Body of pancreas (tissue), 4 donors: ENCODE data around the gene ATXN7.

Experiments
- CTCF ChIP-seq, 7 experiments: fragments of 450-650 bp in 4 of 7; fragments of 200-600 bp in 3 of 7; sonication (generic) in 3 of 7; IDR thresholded peaks; one replicate each; pipeline ENCODE4 v1.5.1; 2016 to 2019; ENCODE audit warnings: antibody characterized with exemption in 7 of 7
- POLR2A ChIP-seq, 3 donors: fragments of 450-650 bp; IDR thresholded peaks; one replicate each; pipeline ENCODE4 v1.6.1; 2016; ENCODE audit warnings: antibody characterized with exemption in 3 of 3, mild to moderate bottlenecking in 2 of 3

DNA sequence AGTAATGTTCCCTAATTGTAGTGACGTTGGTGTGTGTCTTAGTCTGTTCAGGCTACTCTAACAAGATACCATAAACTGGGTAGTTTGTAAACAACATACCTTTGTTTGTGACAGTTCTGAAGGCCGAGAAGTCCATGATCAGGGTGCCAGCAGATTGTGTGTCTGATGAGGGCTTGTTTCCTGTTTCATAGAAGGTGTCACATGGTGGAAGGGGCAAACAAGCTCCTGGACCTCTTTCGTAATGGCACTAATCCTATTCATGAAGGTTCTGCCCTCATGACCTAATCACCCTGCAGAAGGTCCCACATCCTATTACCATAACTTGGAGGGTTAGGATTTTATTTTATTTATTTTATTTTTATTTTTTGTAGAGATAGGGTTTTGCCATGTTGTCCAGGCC lies 11.1 kb downstream of the ATXN7 start:
- no peak for TF ChIP-seq CTCF (IDR thresholded peaks at IDR 0.05)
- TF ChIP-seq POLR2A (IDR thresholded peaks at IDR 0.05) = no peak
